ENCODE measurements around the gene YAE1.
"Not testable (repeated sequence)": the region's sequence is repeated elsewhere in the genome, so short reads cannot be mapped to it uniquely, and the experiment has no call there.

The YAE1 gene, protein sequence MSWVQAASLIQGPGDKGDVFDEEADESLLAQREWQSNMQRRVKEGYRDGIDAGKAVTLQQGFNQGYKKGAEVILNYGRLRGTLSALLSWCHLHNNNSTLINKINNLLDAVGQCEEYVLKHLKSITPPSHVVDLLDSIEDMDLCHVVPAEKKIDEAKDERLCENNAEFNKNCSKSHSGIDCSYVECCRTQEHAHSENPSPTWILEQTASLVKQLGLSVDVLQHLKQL

DNA sequence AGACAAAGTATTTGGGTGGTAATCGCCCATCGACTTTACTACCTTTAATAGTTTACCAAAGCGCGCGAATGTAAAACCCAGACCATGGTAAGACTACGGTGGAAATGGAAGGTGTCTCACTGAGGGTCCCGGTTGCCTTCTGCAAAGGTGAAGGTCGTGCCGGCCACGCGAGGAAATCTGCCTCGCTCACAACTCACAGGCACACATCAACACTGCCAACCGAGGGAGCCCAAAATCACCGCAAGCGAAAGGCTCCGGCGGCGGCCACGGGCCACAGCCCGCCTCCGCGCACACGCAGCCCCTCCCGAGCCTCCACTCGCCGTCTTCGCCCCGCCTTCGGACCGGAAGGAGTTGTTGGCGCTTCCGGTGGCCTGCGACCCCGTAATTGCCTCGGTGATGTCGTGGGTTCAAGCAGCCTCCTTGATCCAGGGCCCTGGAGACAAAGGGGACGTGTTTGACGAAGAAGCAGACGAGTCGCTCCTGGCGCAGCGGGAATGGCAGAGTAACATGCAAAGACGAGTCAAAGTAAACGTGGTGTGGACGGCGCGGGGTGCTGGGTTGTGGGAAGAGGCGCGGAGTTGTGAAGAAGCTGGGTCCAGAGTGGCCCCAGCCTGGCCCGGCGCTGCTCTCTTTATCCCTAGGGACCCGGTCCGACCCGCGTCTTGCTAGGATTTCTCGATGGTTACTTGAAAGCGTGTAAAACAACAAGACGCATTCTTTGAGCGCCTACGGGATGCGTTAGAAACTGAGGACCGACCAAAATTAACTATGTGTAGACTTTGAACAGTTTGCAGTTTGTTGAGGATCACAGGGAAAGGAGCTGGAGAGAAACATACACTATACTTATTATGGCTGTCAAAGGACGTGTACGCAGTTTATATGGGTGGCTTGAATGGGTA is at the start of gene YAE1:
TSS of gene YAE1 (plus strand) at position 382 of the 899 bp plus-strand sequence. CDS start at position 397, 15 bp downstream.
- peak; percentile 81 for DNase-seq

GRCh38 chr7:39516498-39516897 is 49.7 kb upstream of the YAE1 start:
- DNase-seq, result no peak

DNA sequence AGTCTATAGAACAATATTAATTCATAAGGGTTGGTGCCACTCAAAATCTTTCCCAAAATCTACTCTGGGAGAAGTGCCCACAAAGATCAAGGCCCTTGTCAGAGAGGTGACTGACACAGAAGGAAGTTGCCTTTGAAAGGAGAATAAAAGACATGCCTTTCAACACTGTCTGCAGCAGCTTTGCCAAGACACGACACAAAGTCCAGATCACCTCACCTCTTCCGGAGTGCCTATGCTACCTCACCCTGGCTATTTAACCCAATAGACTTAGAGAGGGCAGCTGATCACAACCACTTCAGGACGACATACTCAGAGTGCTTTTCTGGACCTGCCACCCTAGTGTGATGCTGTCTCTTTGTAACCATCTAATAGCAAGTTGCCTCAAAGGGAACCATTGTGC is 49.0 kb upstream of the YAE1 start:
- DNase-seq, result no peak

DNA sequence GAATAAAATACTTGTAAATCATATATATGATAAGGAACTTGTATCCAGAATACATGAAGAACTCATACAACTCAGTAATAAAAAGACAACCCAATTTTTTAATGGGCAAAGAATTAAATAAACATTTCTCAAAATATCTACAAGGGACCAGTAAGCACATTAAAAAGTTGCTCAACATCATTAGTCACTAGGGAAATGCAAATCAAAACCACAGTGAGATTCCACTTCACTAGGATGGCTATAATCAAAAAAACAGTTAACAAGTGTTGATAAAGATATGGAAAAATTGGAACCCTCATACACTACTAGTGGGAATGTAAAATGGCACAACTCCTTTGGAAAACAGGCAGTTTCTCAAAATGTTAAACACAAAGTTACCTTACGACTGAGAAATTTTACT is 40.3 kb upstream of the YAE1 start:
- DNase-seq, result no peak

DNA sequence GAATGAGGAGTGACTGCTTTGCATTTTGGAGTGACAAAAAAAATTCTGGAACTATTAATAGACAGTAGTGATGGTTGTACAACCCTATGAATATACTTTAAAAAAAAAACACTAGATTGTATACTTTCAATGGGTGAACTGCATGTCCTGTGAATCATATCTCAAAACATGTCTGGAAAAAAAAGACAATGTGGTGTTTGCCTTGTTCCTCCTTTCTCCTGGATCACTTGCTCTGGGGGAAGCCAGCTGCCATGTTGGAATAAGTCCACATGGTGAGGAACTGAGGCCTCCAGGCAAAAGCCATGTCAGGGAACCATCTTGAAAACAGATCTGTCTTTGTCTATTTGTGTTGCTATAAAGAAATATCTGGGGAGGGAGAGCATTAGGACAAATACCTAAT is 39.5 kb upstream of the YAE1 start:
- DNase-seq, result no peak

DNA sequence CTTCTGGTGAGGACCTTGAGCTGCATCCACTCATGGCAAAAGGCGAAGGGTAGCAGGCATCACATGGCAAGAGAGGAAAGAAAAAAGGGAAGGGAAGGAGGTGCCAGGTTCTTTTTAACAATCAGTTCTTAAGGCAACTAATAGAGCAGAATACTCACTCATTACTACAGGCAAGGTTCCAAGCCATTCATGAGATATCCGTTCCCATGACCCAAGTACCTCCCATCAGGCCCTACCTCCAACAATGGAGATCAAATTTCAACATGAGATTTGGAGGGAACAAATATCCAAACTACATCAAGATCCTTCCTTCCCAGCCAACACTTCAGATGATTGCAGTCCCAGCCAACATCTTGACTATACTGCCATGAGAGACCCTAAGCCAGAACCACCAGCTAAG is 38.9 kb upstream of the YAE1 start:
- no peak for DNase-seq

GRCh38 chr7:39527951-39528350 is 38.3 kb upstream of the YAE1 start:
- no peak for DNase-seq

GRCh38 chr7:39528849-39529248 is 37.4 kb upstream of the YAE1 start:
- no peak for DNase-seq

- DNase-seq, result no peak
Measured at GRCh38 chr7:39529582-39529981, 36.6 kb upstream of the YAE1 start.

DNA sequence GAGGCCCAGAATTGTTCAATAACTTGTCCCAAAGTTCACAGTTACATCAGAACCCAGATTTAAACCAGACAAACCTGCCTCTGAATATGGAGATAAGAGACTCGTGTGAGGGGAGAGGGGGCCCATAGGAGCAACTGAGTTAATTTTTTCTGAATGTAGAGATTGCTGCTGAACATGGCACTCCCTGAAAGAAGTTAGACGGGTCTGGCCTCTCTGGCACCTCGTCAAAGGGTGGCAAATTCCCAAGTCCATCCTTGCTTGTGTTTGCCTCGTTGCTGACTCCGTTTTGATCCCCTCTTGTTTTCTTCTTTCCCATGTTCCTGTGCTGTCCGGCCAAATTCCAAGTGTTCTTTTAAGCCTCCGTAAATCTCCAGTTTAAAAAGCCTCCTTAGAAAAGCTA is 35.2 kb upstream of the YAE1 start:
- no peak for DNase-seq

DNA sequence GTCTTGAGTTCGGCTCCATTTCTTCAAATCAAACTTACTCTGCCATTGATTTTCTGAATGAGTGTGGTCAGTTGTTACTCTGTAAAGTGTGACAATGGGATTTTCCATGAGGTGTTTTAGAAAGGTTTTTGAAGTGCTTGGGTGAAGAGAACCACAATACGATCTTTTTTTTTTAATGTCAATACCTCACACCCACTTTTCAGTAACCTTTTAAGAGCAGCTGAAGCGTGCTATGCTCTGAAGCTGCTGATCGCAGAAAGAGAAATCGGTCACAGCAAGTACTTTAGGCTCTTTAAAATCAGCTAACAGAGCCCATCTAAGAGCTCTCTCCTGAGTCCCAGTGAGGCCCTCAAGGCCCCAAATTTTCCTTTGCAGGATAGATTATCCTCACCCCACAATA is 34.4 kb upstream of the YAE1 start:
- DNase-seq, result no peak

DNA sequence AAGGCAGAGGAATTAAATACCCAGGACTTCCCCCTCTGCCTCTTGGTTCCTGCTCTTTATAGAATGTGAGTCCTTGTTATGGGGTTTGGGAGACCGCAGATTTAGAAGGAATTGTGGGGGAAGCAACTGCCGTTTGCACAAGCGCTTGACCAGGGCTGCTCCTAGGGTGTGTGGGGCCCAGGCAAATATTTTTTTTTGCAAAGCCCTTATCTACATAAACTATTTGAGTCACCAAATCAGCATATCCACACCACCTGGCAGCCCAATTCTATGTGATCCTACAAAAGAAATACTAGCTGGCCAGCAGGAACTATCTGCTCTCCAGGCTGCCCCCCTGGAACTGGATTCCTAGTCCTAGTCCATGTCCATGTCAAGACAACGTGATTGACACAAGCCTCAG is 33.4 kb upstream of the YAE1 start:
- DNase-seq, result no peak

DNA sequence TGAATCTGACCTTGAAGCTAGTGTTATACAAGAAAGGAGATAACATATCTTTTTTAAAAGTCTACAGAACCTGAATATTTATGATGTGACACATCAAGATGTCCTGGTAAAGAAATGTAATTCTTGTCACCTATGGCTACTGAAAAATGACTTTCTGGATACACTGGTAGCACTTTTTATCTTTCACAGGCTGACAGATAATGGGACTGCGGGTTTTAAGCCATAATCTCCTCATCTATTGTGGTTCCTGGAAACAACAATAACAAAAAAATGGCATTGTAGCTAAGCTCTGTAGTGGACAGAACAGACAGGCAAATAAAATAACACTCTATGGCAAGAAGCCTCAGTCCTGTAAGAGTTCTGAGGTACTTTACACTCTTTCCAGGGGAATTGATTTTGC is 31.6 kb upstream of the YAE1 start:
- no peak for DNase-seq

DNA sequence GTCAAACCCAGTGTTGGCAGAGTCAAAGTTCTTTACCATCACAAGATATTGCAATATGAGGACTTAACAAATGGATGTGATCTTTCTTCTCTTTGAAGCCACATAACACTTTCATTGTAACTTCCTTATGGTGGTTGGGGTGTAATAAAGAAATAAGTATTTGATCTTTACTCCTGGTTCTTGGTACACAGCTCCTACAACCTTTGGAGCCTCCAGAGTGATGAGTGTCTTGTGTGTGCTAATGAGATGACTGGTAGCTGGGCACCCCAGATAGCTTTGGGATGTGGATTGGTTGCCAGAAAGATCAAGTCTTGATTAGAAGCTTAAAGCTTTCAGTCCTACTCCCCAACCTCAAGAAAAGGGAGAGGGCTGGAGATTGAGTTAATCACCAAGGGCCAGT is 31.1 kb upstream of the YAE1 start:
- no peak for DNase-seq

GRCh38 chr7:39535720-39536119 is 30.5 kb upstream of the YAE1 start:
- DNase-seq, result no peak

DNA sequence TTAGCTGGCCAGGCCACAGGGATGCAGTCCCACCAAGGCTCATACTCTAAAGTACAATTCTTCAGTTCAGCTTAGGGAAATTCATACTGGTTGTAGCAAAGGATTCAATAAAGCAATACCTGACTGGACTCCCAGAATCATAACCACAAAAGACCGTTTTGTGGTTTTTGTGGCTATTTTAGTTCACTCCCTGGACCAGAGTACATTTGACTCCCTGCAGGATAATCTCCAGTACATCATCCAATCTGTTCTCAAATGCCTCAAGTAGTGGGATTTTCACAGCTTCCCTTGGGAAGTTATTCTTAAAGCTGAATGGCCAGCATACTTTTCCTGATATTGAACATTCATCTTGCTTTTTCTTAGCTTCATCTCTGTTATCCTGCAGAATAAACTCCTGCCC is 29.3 kb upstream of the YAE1 start:
- DNase-seq, result no peak

GRCh38 chr7:39539816-39540215 is 26.4 kb upstream of the YAE1 start:
- no peak for DNase-seq

DNA sequence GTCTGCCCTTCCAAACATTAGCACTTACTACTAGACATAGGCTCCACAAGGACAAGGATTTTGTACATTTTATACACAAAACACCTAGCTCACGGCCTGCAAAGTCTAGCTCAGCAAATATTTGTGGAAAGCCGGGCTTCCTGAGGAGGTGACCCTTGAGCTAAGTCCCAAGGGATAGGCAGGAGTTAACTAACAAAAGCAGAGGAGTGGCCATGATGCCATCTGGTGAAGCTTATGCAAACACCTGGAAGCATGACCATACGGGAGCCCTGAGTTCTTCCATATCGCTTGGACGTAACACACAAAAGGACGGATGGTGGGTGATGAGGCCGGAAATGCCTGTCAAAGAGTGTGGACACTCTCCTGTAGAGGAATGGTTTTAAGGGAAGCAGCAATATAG is 25.9 kb upstream of the YAE1 start:
- DNase-seq, result no peak

DNA sequence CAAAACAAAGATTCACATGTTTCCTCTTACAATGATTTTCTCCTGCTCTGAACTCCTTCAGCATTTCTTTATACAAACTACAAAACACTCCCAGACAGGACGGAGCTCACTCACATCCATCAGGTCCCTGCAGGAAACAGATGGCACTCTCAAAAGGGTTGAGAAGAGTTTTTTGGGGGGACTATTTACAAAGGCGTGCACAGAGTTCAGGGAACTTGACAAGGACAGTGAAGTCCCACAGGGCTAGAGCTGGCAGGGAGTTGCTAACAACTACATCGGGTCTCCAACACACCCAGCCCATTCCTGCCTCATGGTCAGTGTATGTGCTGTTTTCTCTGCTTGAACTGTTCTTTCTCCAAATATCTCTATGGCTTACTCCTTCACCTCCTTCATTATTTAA is 24.7 kb upstream of the YAE1 start:
- DNase-seq, result no peak

DNA sequence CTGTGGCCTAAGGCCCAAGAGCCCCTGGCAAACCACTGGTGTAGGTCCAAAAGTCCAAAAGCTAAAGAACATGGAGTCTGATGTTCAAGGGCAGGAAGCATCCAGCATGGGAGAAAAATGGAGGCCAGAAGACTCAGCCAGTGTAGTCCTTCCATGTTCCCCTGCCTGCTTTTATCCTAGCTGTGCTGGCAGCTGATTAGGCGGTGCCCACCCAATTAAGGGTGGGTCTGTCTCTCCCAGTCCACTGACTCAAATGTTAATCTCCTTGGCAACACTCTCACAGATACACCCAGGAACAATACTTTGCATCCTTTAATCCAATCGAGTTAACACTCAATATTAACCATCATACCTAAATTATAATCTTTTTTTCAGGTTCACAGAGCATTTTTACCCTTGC is 21.4 kb upstream of the YAE1 start:
- DNase-seq, result not testable (repeated sequence)

DNA sequence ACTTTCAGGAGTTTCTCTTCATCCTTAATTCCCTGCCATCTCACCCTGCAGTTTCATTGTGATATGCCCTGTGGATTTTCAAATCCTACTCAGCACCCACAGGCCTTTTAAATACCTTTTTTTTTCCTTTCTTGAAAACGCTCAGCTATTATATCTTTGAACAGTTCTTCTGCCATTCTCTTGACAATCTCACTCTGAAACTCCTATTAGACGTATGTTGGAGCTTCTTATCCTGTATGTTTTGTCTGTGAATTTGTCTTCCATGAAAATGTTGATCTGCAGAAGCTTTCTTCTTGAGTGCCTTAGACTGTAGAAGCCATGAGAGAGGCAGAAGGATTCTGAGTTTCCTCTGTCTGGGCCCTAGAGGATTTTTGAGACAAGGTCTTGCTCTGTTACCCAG is 18.9 kb upstream of the YAE1 start:
- no peak for DNase-seq

GRCh38 chr7:39550411-39550810 is 15.8 kb upstream of the YAE1 start:
- no peak for DNase-seq

GRCh38 chr7:39553436-39553835 is 12.8 kb upstream of the YAE1 start:
- DNase-seq, result no peak

DNA sequence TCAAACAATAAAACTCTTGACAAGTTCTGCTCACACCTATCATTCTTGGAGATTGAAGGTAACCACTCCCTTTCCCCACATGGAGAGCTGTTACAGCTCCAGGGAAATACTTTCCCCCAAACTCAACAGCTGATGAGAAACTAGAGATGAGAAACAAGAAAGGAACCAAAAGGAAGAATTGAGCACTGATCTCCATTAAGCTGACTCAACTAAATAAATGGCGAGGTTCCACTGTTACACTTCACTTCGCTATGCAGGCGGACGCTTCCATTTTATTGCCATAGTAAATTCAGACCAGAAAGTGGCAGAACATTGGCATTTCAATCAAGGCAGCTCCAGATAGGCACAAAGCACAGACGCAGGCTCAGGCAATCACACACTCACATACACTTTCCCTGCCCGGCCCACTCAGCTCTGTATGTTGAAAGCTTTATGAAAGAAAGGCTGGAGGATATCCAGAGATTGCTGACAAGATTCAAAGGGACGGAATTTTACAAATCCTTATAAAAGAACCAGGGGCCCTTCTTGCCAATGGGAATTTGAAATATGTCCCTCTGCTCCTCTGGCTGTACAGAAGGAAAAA is 11.5 kb upstream of the YAE1 start:
- no peak for DNase-seq
